ENCODE data around the gene ANKRD11. TPM values are rescaled to one million over a fixed set of nuclear protein-coding genes. Genes with fewer than 3 reads are reported as not detected.

ANKRD11 gene
- total and polyA plus RNA-seq, 7 donors, result 30.6 to 161 (median 42.8) TPM

- Histone ChIP-seq H3K9me3 (no peaks in the 10 kb centered on the region), H3K27ac (no peak overlapping the region), H3K27me3 (no peaks in the 10 kb centered on the region), H3K4me3 (no peak overlapping the region), H3K4me1 (peaks cover 0 to 60% (median 34%) of the 10 kb centered on the region in 4 donors), H3K36me3 (no peaks in the 10 kb centered on the region)
- TF ChIP-seq CTCF (IDR thresholded peaks at IDR 0.05) (no peak), POLR2A (IDR thresholded peaks at IDR 0.05) (no peak), EP300 (IDR thresholded peaks at IDR 0.05) (no peak), POLR2AphosphoS5 (IDR thresholded peaks at IDR 0.05) (no peak)
- intact Hi-C loops (cut with DNase I), result loop anchor here (5.0 kb wide), 1 partner anchor 140 kb away; no protein-coding TSS in a partner anchor
- WGBS, 2 donors, result 77 to 85% methylated on average over 35 of the region's 35 CpGs
- DNase-seq, result no peak
Measured at GRCh38 chr16:89341697-89342694, 148.4 kb downstream of the ANKRD11 start.

GRCh38 chr16:89341279-89341678 lies 149.1 kb downstream of the ANKRD11 start:
- Histone ChIP-seq H3K4me1 (peaks cover 0 to 62% (median 33%) of the 10 kb centered on the region in 4 donors), H3K27me3 (no peaks in the 10 kb centered on the region), H3K4me3 (no peak overlapping the region), H3K27ac (no peak overlapping the region), H3K36me3 (no peaks in the 10 kb centered on the region), H3K9me3 (no peaks in the 10 kb centered on the region)
- no peak for TF ChIP-seq POLR2AphosphoS5 (IDR thresholded peaks at IDR 0.05)
- no peak for TF ChIP-seq EP300 (IDR thresholded peaks at IDR 0.05)
- no peak for TF ChIP-seq CTCF (IDR thresholded peaks at IDR 0.05)
- TF ChIP-seq POLR2A (IDR thresholded peaks at IDR 0.05), result no peak
- no peak for DNase-seq
- WGBS, 2 donors, result 66 to 70% methylated on average over 7 of the region's 7 CpGs
- intact Hi-C loops (cut with DNase I), result loop anchor here (5.0 kb wide), 1 partner anchor 141 kb away; no protein-coding TSS in a partner anchor

GRCh38 chr16:89338863-89339262 lies 151.5 kb downstream of the ANKRD11 start:
- intact Hi-C loops (cut with DNase I), result loop anchor here (5.0 kb wide), 1 partner anchor 218 kb away; no protein-coding TSS in a partner anchor
- DNase-seq, result no peak
- WGBS, 2 donors, result 46 to 76% methylated on average over 6 of the region's 6 CpGs

GRCh38 chr16:89337965-89338364 lies 152.4 kb downstream of the ANKRD11 start:
- no peak for DNase-seq
- H3K36me3 ChIP-seq, result no peaks in the 10 kb centered on the region
- TF ChIP-seq CTCF (IDR thresholded peaks at IDR 0.05) (no peak), POLR2A (IDR thresholded peaks at IDR 0.05) (no peak), EP300 (IDR thresholded peaks at IDR 0.05) (no peak), POLR2AphosphoS5 (IDR thresholded peaks at IDR 0.05) (no peak)
- no peak overlapping the region for H3K27ac ChIP-seq
- H3K27me3 ChIP-seq, result no peaks in the 10 kb centered on the region
- H3K4me3 ChIP-seq, result no peak overlapping the region
- no peaks in the 10 kb centered on the region for H3K9me3 ChIP-seq
- peaks cover 0 to 61% (median 38%) of the 10 kb centered on the region in 4 donors for H3K4me1 ChIP-seq
- intact Hi-C loops (cut with DNase I), result loop anchor here (5.0 kb wide), 1 partner anchor 219 kb away; no protein-coding TSS in a partner anchor
- 94 to 95% methylated on average over 11 of the region's 11 CpGs for WGBS, 2 donors

More at GRCh38 chr16:89338863-89339262, 151.5 kb downstream of the ANKRD11 start:
- Histone ChIP-seq H3K9me3 (no peaks in the 10 kb centered on the region), H3K4me3 (no peak overlapping the region), H3K27me3 (no peaks in the 10 kb centered on the region), H3K36me3 (no peaks in the 10 kb centered on the region), H3K4me1 (peaks cover 0 to 62% (median 36%) of the 10 kb centered on the region in 4 donors), H3K27ac (no peak overlapping the region)
- TF ChIP-seq POLR2A (IDR thresholded peaks at IDR 0.05), result no peak
- no peak for TF ChIP-seq POLR2AphosphoS5 (IDR thresholded peaks at IDR 0.05)
- no peak for TF ChIP-seq EP300 (IDR thresholded peaks at IDR 0.05)
- TF ChIP-seq CTCF (IDR thresholded peaks at IDR 0.05), result no peak
